WERI-Rb-1 (cell line): ENCODE results near the gene NR2F6.

Source experiments
- DNase-seq: peaks from one replicate; pipeline ENCODE4 v3.0.0-alpha.2; 2020
- H3K27ac ChIP-seq: fragments of 250-450 bp; sonication (Bioruptor Pico); 2 replicates; pipeline ENCODE4 v1.5.1; 2020; ENCODE audit warnings: mild to moderate bottlenecking, moderate library complexity
- H3K27me3 ChIP-seq: fragments of 250-450 bp; sonication (Bioruptor Pico); 2 replicates; pipeline ENCODE4 v1.5.1; 2021; ENCODE audit warnings: mild to moderate bottlenecking, low read depth, moderate library complexity; ENCODE audit not compliant: insufficient read depth, severe bottlenecking
- H3K36me3 ChIP-seq: fragments of 250-450 bp; sonication (Bioruptor Pico); 2 replicates; pipeline ENCODE4 v1.5.1; 2020; ENCODE audit warnings: mild to moderate bottlenecking, moderate library complexity
- H3K4me3 ChIP-seq: 2 replicates; pipeline ENCODE4 v1.5.1; 2011; ENCODE audit warnings: low read depth, mild to moderate bottlenecking, control low read depth, low read length
- H3K9me3 ChIP-seq: fragments of 250-450 bp; sonication (Bioruptor Pico); 2 replicates; pipeline ENCODE4 v1.5.1; 2021; ENCODE audit warnings: mild to moderate bottlenecking, moderate library complexity; ENCODE audit not compliant: severe bottlenecking
- CTCF ChIP-seq: IDR thresholded peaks from 2 replicates; pipeline ENCODE4 v1.5.1; 2011; ENCODE audit warnings: low read depth, mild to moderate bottlenecking, control low read depth, inconsistent platforms, low read length

The NR2F6 gene

GRCh38 chr19:17240062-17240752 lies 5.5 kb downstream of the NR2F6 start:
- H3K27ac ChIP-seq: peak overlapping the region; percentile 89
- peak overlapping the region; percentile 21 for H3K4me3 ChIP-seq
- DNase-seq: peak; percentile 93
- no peaks in the 10 kb centered on the region for H3K9me3 ChIP-seq
- no peak for TF ChIP-seq CTCF
- peaks cover 63% of the 10 kb centered on the region for H3K36me3 ChIP-seq
- H3K27me3 ChIP-seq: no peaks in the 10 kb centered on the region

GRCh38 chr19:17237747-17238706 lies 7.7 kb downstream of the NR2F6 start:
- DNase-seq: no peak
- Histone ChIP-seq H3K4me3 (no peak overlapping the region), H3K27me3 (no peaks in the 10 kb centered on the region), H3K9me3 (no peaks in the 10 kb centered on the region), H3K27ac (peak overlapping the region; percentile 89), H3K36me3 (peaks cover 72% of the 10 kb centered on the region)
- no peak for TF ChIP-seq CTCF

- Histone ChIP-seq H3K36me3 (peaks cover 80% of the 10 kb centered on the region), H3K27me3 (no peaks in the 10 kb centered on the region), H3K9me3 (no peaks in the 10 kb centered on the region), H3K27ac (peak overlapping the region; percentile 72), H3K4me3 (no peak overlapping the region)
- no peak for TF ChIP-seq CTCF
- DNase-seq: no peak
These were observed 8.7 kb downstream of the NR2F6 start for GRCh38 chr19:17236811-17237543.

GRCh38 chr19:17235971-17236777 lies 9.5 kb downstream of the NR2F6 start:
- TF ChIP-seq CTCF: no peak
- DNase-seq: peak; percentile 79
- no peaks in the 10 kb centered on the region for H3K27me3 ChIP-seq
- H3K36me3 ChIP-seq: peaks cover 88% of the 10 kb centered on the region
- H3K9me3 ChIP-seq: no peaks in the 10 kb centered on the region
- peak overlapping the region; percentile 93 for H3K27ac ChIP-seq
- H3K4me3 ChIP-seq: peak overlapping the region; percentile 54

GRCh38 chr19:17235300-17235970 lies 10.3 kb downstream of the NR2F6 start:
- no peaks in the 10 kb centered on the region for H3K9me3 ChIP-seq
- DNase-seq: peak; percentile 71
- peak overlapping the region; percentile 93 for H3K27ac ChIP-seq
- no peaks in the 10 kb centered on the region for H3K27me3 ChIP-seq
- H3K36me3 ChIP-seq: peaks cover 89% of the 10 kb centered on the region
- peak overlapping the region; percentile 54 for H3K4me3 ChIP-seq
- TF ChIP-seq CTCF: peak; percentile 56
